ENCODE data around the gene CLEC16A. TPM values are rescaled to one million over a fixed set of nuclear protein-coding genes. Genes with fewer than 3 reads are reported as not detected.

The CLEC16A gene
- 13.2 and 19.4 TPM in 2 replicates for total RNA-seq

GRCh38 chr16:10944249-10945064 is at the start of gene CLEC16A:
CLEC16A (plus strand) TSS chr16:10944564; CDS start chr16:10944718, 154 bp downstream.

DNA sequence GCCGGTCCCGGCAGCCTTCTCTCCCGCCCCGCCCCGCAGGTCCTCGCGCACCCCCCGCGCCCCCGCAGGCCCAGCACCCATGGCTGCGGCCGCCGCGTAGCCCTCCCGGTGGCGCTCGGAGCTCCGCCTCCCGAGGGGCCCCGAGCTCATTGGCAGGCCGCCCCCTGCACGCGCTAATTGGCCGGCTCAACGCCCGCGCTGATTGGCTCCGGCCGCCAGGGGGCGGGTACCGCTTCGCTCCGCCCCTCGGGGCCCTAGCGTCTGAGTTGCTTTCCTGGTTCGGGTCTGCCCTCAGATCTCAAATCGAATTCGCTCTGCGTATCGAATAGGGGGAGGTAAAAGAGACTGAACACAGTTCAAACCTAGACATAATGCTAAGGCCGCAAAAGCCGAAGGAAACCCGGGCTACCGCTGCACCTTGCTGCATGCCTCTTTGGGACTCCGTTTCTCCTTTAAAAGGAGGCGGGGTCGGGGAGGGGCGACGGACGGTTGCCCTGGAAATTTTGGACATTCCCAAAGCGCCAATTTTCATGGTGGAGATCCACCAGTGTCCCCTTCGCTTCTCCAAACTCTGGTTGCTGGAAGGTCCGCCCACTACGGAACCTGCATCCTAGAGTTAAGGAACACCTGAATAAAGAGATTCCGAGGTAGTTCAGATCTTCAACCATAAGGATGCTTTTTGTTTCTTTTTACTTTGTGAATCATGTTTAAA is 1.9 kb upstream of the CLEC16A start, which contains the start of gene DEXI:
DEXI (minus strand) TSS at position 117 of the 712 bp plus-strand sequence. CDS start 463 bp downstream, outside the sequence.

Other genes starting within 250 kb of the CLEC16A start
- not detected in 2 replicates for gene TEKT5, start 249.6 kb upstream of the CLEC16A start, total RNA-seq
- 15.3 and 18.6 TPM in 2 replicates for gene NUBP1, start 200.7 kb upstream of the CLEC16A start, total RNA-seq
- 1.2 TPM in 1 of 2 replicates, not detected in the other for gene TVP23A, start 125.8 kb upstream of the CLEC16A start, total RNA-seq
- 0.19 and 1.9 TPM in 2 replicates for gene CIITA, start 67.4 kb upstream of the CLEC16A start, total RNA-seq
- gene DEXI, start 2.1 kb upstream of the CLEC16A start, total RNA-seq: 80.1 and 90.1 TPM in 2 replicates